HCT116 (cell line): ENCODE results near the gene AGAP1. TPM values are rescaled to one million over a fixed set of nuclear protein-coding genes. Genes with fewer than 3 reads are reported as not detected.

Experiments used
- ATAC-seq: fragments of 200-7000 bp; cut with Tn5 transposase; 2 replicates; pipeline ENCODE4 v1.9.1; 2020; ENCODE audit warnings: mild to moderate bottlenecking, moderate library complexity
- BruUV-seq: library from RNA; stranded (reverse); fragments of 400-500 nt; replicated peaks from 2 replicates; lab custom pipeline; 2021; lab: Mats Ljungman, UMichigan
- CTCF ChIA-PET: fragments of 300-600 bp; sonication (Branson Sonifier 250); formaldehyde crosslinking; loops from one replicate; lab custom pipeline; 2021; ENCODE audit warnings: antibody characterized with exemption; lab: Charles Lee
- POLR2A ChIA-PET: fragments of 300-600, 350-600 bp; sonication (Branson Sonifier 250); formaldehyde crosslinking; loops from one replicate; lab custom pipeline; 2021; ENCODE audit warnings: antibody characterized with exemption; lab: Charles Lee
- RAD21 ChIA-PET, 2 experiments: fragments of 300-600 bp; sonication (Branson Sonifier 250); formaldehyde crosslinking; loops; one replicate each; lab custom pipeline; 2023; ENCODE audit warnings: low total read pairs in 2 of 2; ENCODE audit not compliant: uncharacterized antibody in 2 of 2, unreplicated experiment in 2 of 2, low non-redundant PET in 1 of 2; lab: Charles Lee
- DNase-seq: peaks from one replicate; pipeline ENCODE4 v3.0.0-alpha.2; 2010; ENCODE audit warnings: low read depth, low spot score
- H2AFZ ChIP-seq: fragments of 200-600 bp; shearing (Covaris generic), sonication (generic); 2 replicates; pipeline ENCODE4 v1.6.1; 2017; ENCODE audit warnings: low read depth, mixed run types, mixed read lengths, antibody characterized with exemption, low read length; ENCODE audit not compliant: poor library complexity, severe bottlenecking
- H3K27ac ChIP-seq: 2 replicates; pipeline ENCODE4 v1.5.1; 2012; ENCODE audit warnings: low read depth, low read length
- H3K27me3 ChIP-seq: fragments of 200-600 bp; sonication (generic); 2 replicates; pipeline ENCODE4 v1.6.1; 2016; ENCODE audit warnings: mixed run types, low read length, mixed read lengths; ENCODE audit not compliant: insufficient read depth
- H3K36me3 ChIP-seq, 2 experiments: fragments of 200-500 bp in 1 of 2; fragments of 200-600 bp in 1 of 2; sonication (Bioruptor generic) in 1 of 2; sonication (generic) in 1 of 2; 2 replicates each; pipeline versions ENCODE4 v1.5.1 to v1.6.1; 2014 to 2016; ENCODE audit warnings: low read length in 2 of 2, inconsistent platforms in 1 of 2, mixed read lengths in 1 of 2, mixed run types in 1 of 2; ENCODE audit not compliant: insufficient read depth in 2 of 2, control insufficient read depth in 1 of 2
- H3K4me1 ChIP-seq, 2 experiments: fragments of 200-600 bp in 1 of 2; sonication (generic) in 1 of 2; 2 replicates each; pipeline versions ENCODE4 v1.5.1 to v1.6.1; 2012 to 2017; ENCODE audit warnings: low read length in 2 of 2, inconsistent platforms in 1 of 2, mild to moderate bottlenecking in 1 of 2, mixed read lengths in 1 of 2, mixed run types in 1 of 2, moderate library complexity in 1 of 2; ENCODE audit not compliant: insufficient read depth in 2 of 2, control insufficient read depth in 1 of 2
- H3K4me2 ChIP-seq: fragments of 200-600 bp; sonication (generic); 2 replicates; pipeline ENCODE4 v1.6.1; 2017; ENCODE audit warnings: mixed run types, low read length, mixed read lengths
- H3K4me3 ChIP-seq, 2 experiments: fragments of 200-600 bp in 1 of 2; sonication (generic) in 1 of 2; replicated peaks in 1 of 2; 2 replicates each; pipeline ENCODE4 v1.5.1; 2011 to 2016; ENCODE audit warnings: low read length in 2 of 2, control low read depth in 1 of 2, low read depth in 1 of 2, mild to moderate bottlenecking in 1 of 2, mixed read lengths in 1 of 2, mixed run types in 1 of 2
- H3K79me2 ChIP-seq: fragments of 200-600 bp; sonication (generic); 2 replicates; pipeline ENCODE4 v1.6.1; 2017; ENCODE audit warnings: mild to moderate bottlenecking, mixed run types, low read length, moderate library complexity, mixed read lengths; ENCODE audit not compliant: insufficient read depth
- H3K9ac ChIP-seq: fragments of 200-600 bp; sonication (generic); 2 replicates; pipeline ENCODE4 v1.6.1; 2016; ENCODE audit warnings: low read length, mixed read lengths
- H3K9me2 ChIP-seq: fragments of 200-600 bp; sonication (generic), shearing (Covaris generic); 2 replicates; pipeline ENCODE4 v1.6.1; 2017; ENCODE audit warnings: mixed run types, mild to moderate bottlenecking, moderate library complexity; ENCODE audit not compliant: insufficient read depth
- H3K9me3 ChIP-seq, 2 experiments: fragments of 200-500 bp in 1 of 2; fragments of 200-600 bp in 1 of 2; sonication (Bioruptor generic) in 1 of 2; sonication (generic) in 1 of 2; 2 replicates each; pipeline ENCODE4 v1.6.1; 2014 to 2017; ENCODE audit warnings: low read length in 2 of 2, mixed read lengths in 2 of 2, inconsistent platforms in 1 of 2, low read depth in 1 of 2, mild to moderate bottlenecking in 1 of 2, mixed run types in 1 of 2, moderate library complexity in 1 of 2; ENCODE audit not compliant: control insufficient read depth in 1 of 2, insufficient read depth in 1 of 2
- H4K20me1 ChIP-seq: fragments of 200-600 bp; sonication (generic), shearing (Covaris generic); 2 replicates; pipeline ENCODE4 v1.6.1; 2017; ENCODE audit warnings: mixed run types, mild to moderate bottlenecking, moderate library complexity; ENCODE audit not compliant: insufficient read depth
- CEBPB ChIP-seq: IDR thresholded peaks from 2 replicates; pipeline ENCODE4 v1.6.1; 2012; ENCODE audit warnings: low read depth
- CTCF ChIP-seq, 3 experiments: fragments of 200-600 bp in 1 of 3; sonication (generic) in 1 of 3; IDR thresholded peaks in 2 of 3; conservative IDR thresholded peaks in 1 of 3; 2 replicates each; pipeline ENCODE4 v1.5.1; 2012 to 2017; ENCODE audit warnings: low read depth in 2 of 3, low read length in 2 of 3, antibody characterized with exemption in 1 of 3, borderline replicate concordance in 1 of 3, control low read depth in 1 of 3, mild to moderate bottlenecking in 1 of 3, mixed read lengths in 1 of 3, mixed run types in 1 of 3, moderate library complexity in 1 of 3; ENCODE audit not compliant: insufficient read depth in 1 of 3
- EGR1 ChIP-seq: IDR thresholded peaks from 2 replicates; pipeline ENCODE4 v1.6.1; 2012; ENCODE audit warnings: low read depth
- ELF1 ChIP-seq: IDR thresholded peaks from 2 replicates; pipeline ENCODE4 v1.6.1; 2012; ENCODE audit warnings: low read depth, borderline replicate concordance
- EZH2phosphoT487 ChIP-seq: fragments of 200-600 bp; IDR thresholded peaks from 2 replicates; pipeline ENCODE4 v1.6.1; 2018; ENCODE audit warnings: antibody characterized with exemption, borderline replicate concordance
- FOSL1 ChIP-seq: IDR thresholded peaks from 2 replicates; pipeline ENCODE4 v1.6.1; 2012; ENCODE audit warnings: low read depth
- JUND ChIP-seq: IDR thresholded peaks from 2 replicates; pipeline ENCODE4 v1.6.1; 2012
- MAX ChIP-seq: IDR thresholded peaks from 2 replicates; pipeline ENCODE4 v1.6.1; 2012
- POLR2AphosphoS5 ChIP-seq: IDR thresholded peaks from 2 replicates; pipeline ENCODE4 v1.6.1; 2011; ENCODE audit warnings: mild to moderate bottlenecking, low read depth, low read length, moderate library complexity
- RAD21 ChIP-seq: IDR thresholded peaks from 2 replicates; pipeline ENCODE4 v1.6.1; 2012; ENCODE audit warnings: low read depth, mild to moderate bottlenecking
- REST ChIP-seq: IDR thresholded peaks from 2 replicates; pipeline ENCODE4 v1.6.1; 2012; ENCODE audit warnings: low read depth
- SIN3A ChIP-seq: IDR thresholded peaks from 2 replicates; pipeline ENCODE4 v1.6.1; 2012; ENCODE audit warnings: low read depth
- SRF ChIP-seq: IDR thresholded peaks from 2 replicates; pipeline ENCODE4 v1.6.1; 2012; ENCODE audit warnings: low read depth
- YY1 ChIP-seq: IDR thresholded peaks from 2 replicates; pipeline ENCODE4 v1.6.1; 2011; ENCODE audit warnings: low read length, low read depth, moderate library complexity, mild to moderate bottlenecking; ENCODE audit not compliant: insufficient replicate concordance; ENCODE audit errors: extremely low read depth
- ZBTB33 ChIP-seq: IDR thresholded peaks from 2 replicates; pipeline ENCODE4 v1.6.1; 2011; ENCODE audit warnings: mild to moderate bottlenecking, low read length, moderate library complexity; ENCODE audit not compliant: insufficient replicate concordance; ENCODE audit errors: extremely low read depth
- ZFX ChIP-seq: fragments of 450-650 bp; IDR thresholded peaks from 2 replicates; pipeline ENCODE4 v1.6.1; 2017
- intact Hi-C: fragments of 100-400 bp; cut with micrococcal nuclease; formaldehyde crosslinking; loops from 2 replicates; pipeline ENCODE4 v1.10.0; 2022
- total RNA-seq: library from RNA; stranded (reverse); gene quantifications from one replicate; pipeline ENCODE4 v1.2.1, GENCODE V29; 2021; ENCODE audit not compliant: unreplicated experiment

The AGAP1 gene
- total RNA-seq, 1 experiment from 2014 or later, result 43.8 TPM

- Histone ChIP-seq H3K9me2 (no peaks in the 10 kb centered on the region), H3K9ac (no peak overlapping the region), H3K4me1 (peaks cover 0 to 10% of the 10 kb centered on the region in 2 experiments; a peak in 1 of 4 replicates), H3K36me3 (peaks cover 0 to 3% of the 10 kb centered on the region in 2 experiments; a peak in 1 of 4 replicates), H2AFZ (no peak overlapping the region), H3K79me2 (peaks cover 98% of the 10 kb centered on the region), H3K9me3 (no peaks in the 10 kb centered on the region), H3K27ac (no peak overlapping the region), H3K4me2 (no peak overlapping the region), H4K20me1 (peaks cover 14% of the 10 kb centered on the region; the same call in 1 of the 2 replicates), H3K27me3 (no peaks in the 10 kb centered on the region), H3K4me3 (no peak overlapping the region)
- no peak for TF ChIP-seq CEBPB
- TF ChIP-seq POLR2AphosphoS5, result no peak
- no peak for TF ChIP-seq ZBTB33
- TF ChIP-seq FOSL1, result no peak
- no peak for TF ChIP-seq YY1
- no peak for TF ChIP-seq EGR1
- TF ChIP-seq EZH2phosphoT487, result no peak
- no peak for TF ChIP-seq REST
- TF ChIP-seq MAX, result no peak
- no peak for TF ChIP-seq CTCF (IDR thresholded peaks at IDR 0.05 in 2 of 3, conservative IDR thresholded peaks at IDR 0.05 in 1 of 3; ENCODE audit: borderline replicate concordance in 1 of 3, insufficient read depth in 1 of 3, low read depth in 2 of 3, low read length in 2 of 3)
- no peak for TF ChIP-seq JUND
- no peak for TF ChIP-seq SIN3A
- no peak for TF ChIP-seq SRF
- TF ChIP-seq RAD21, result no peak
- TF ChIP-seq ELF1, result no peak
- TF ChIP-seq ZFX, result no peak
- BruUV-seq, result no TSS peak
- DNase-seq (no peak), ATAC-seq (no peak)
- ChIA-PET POLR2A (no interaction called here), CTCF (no interaction called here), RAD21 (no interaction called here)
- intact Hi-C loops, result no loop called here
Measured at GRCh38 chr2:235562065-235562747, 68.4 kb downstream of the AGAP1 start.
